Common myeloid progenitor, CD34-positive (primary cell): ENCODE measurements around the gene ITGA5.

Experiments used
- CTCF ChIA-PET: fragments of 350-600 bp; sonication (Branson Sonifier 250); formaldehyde crosslinking; loops from one replicate; lab custom pipeline; 2021; ENCODE audit warnings: antibody characterized with exemption; lab: Charles Lee
- POLR2A ChIA-PET: fragments of 350-600 bp; sonication (Branson Sonifier 250); formaldehyde crosslinking; loops from one replicate; lab custom pipeline; 2021; ENCODE audit warnings: antibody characterized with exemption; lab: Charles Lee
- DNase-seq, 3 donors: peaks; one replicate each; pipeline versions ENCODE4 v3.0.0 to v3.0.0-alpha.2; 2013
- H3K27ac ChIP-seq, 2 experiments: 1 replicate in 1 of 2; 2 replicates in 1 of 2; pipeline ENCODE4 v1.7.0; 2013; ENCODE audit warnings: inconsistent platforms in 2 of 2, low read length in 2 of 2, mild to moderate bottlenecking in 2 of 2, low read depth in 1 of 2, moderate library complexity in 1 of 2; ENCODE audit not compliant: severe bottlenecking in 2 of 2, insufficient read depth in 1 of 2, poor library complexity in 1 of 2
- H3K27me3 ChIP-seq, 5 experiments: replicated peaks in 2 of 5; 1 replicate in 3 of 5; 2 replicates in 2 of 5; pipeline versions ENCODE4 v1.6.1 to v1.7.0; 2013; ENCODE audit warnings: low read length in 4 of 5, mild to moderate bottlenecking in 2 of 5, moderate library complexity in 2 of 5, inconsistent platforms in 1 of 5; ENCODE audit not compliant: insufficient read depth in 5 of 5, control insufficient read depth in 4 of 5
- H3K36me3 ChIP-seq, 4 experiments: 1 replicate in 2 of 4; 2 replicates in 2 of 4; pipeline versions ENCODE4 v1.6.1 to v1.7.0; 2013; ENCODE audit warnings: low read length in 3 of 4, control low read depth in 1 of 4, mild to moderate bottlenecking in 1 of 4; ENCODE audit not compliant: control insufficient read depth in 4 of 4, insufficient read depth in 4 of 4
- H3K4me1 ChIP-seq, 4 experiments: 1 replicate in 3 of 4; 2 replicates in 1 of 4; pipeline versions ENCODE4 v1.6.1 to v1.7.1; 2013; ENCODE audit warnings: low read length in 3 of 4, mild to moderate bottlenecking in 3 of 4, control low read depth in 1 of 4, inconsistent platforms in 1 of 4, moderate library complexity in 1 of 4; ENCODE audit not compliant: control insufficient read depth in 4 of 4, insufficient read depth in 4 of 4; ENCODE audit errors: control extremely low read depth in 1 of 4
- H3K4me3 ChIP-seq, 7 experiments: 1 replicate in 4 of 7; 2 replicates in 3 of 7; pipeline versions ENCODE4 v1.5.1 to v1.7.0; 2013; ENCODE audit warnings: mild to moderate bottlenecking in 7 of 7, low read length in 6 of 7, moderate library complexity in 6 of 7, inconsistent platforms in 2 of 7, low read depth in 2 of 7, control low read depth in 1 of 7; ENCODE audit not compliant: insufficient read depth in 4 of 7, control insufficient read depth in 1 of 7; ENCODE audit errors: extremely low read depth in 1 of 7
- H3K9me3 ChIP-seq, 5 experiments: 1 replicate in 4 of 5; 2 replicates in 1 of 5; pipeline versions ENCODE4 v1.6.1 to v1.7.1; 2013; ENCODE audit warnings: low read length in 4 of 5, mild to moderate bottlenecking in 2 of 5, inconsistent platforms in 1 of 5, low read depth in 1 of 5, moderate library complexity in 1 of 5; ENCODE audit not compliant: control insufficient read depth in 4 of 5, insufficient read depth in 2 of 5; ENCODE audit errors: control extremely low read depth in 1 of 5
- WGBS: methylation state at CpG from one replicate; pipeline ENCODE4 v1.1.5; 2013; ENCODE audit not compliant: insufficient coverage; 5-methylcytosine and 5-hydroxymethylcytosine counted together

Gene ITGA5

GRCh38 chr12:54395545-54395944 is 23.5 kb downstream of the ITGA5 start:
- POLR2A ChIA-PET = interaction anchor here (1.0 kb wide), 1 partner anchor 42 kb away, joined by 3 read pairs; no protein-coding TSS in a partner anchor

DNA sequence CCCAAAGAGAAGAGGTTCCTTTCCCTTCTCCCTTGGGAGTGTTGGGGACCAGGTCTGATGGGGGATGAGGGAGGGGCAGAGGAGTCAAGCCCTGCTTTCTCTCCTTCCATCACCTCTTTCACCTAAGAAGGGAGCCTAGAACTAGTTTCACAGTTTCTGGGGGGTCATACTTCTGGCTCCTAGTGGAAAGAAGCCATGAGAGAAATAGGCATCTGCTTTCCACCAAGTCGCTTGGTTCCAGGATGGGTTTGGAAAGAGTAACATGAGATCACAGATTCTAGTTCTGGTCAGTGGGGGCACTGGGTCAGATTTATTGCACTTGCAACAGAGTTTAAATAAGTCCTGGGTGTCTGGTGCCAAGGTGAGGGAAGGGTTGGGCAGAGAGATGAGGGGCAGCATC is 24.1 kb downstream of the ITGA5 start:
- ChIA-PET POLR2A (no interaction called here), CTCF (interaction anchor here (0.9 to 12.3 kb wide), 8 partner anchors 10 to 144 kb away, joined by 3 to 630 read pairs (median 18); partner anchors contain the start of gene ITGA5)
- no peaks in the 10 kb centered on the region for H3K9me3 ChIP-seq
- no peak overlapping the region for H3K4me3 ChIP-seq
- no peak overlapping the region for H3K27ac ChIP-seq
- H3K36me3 ChIP-seq = peaks cover 4 to 59% (median 50%) of the 10 kb centered on the region in 4 experiments
- WGBS = 100% methylated on average over 1 of the region's 1 CpG
- DNase-seq = no peak
- H3K27me3 ChIP-seq = no peaks in the 10 kb centered on the region
- peaks cover 3 to 46% (median 38%) of the 10 kb centered on the region in 4 experiments for H3K4me1 ChIP-seq

More at GRCh38 chr12:54395545-54395944, 23.5 kb downstream of the ITGA5 start:
- Histone ChIP-seq H3K27me3 (no peaks in the 10 kb centered on the region), H3K4me3 (no peak overlapping the region), H3K36me3 (peaks cover 4 to 65% (median 56%) of the 10 kb centered on the region in 4 experiments), H3K9me3 (no peaks in the 10 kb centered on the region), H3K4me1 (peaks cover 3 to 40% (median 33%) of the 10 kb centered on the region in 4 experiments), H3K27ac (no peak overlapping the region)
- CTCF ChIA-PET = interaction anchor here (0.8 to 12.3 kb wide), 15 partner anchors 8 to 144 kb away, joined by 3 to 630 read pairs (median 5); partner anchors contain the start of genes ITGA5 and ZNF385A
- no peak for DNase-seq

GRCh38 chr12:54394281-54394719 is 24.8 kb downstream of the ITGA5 start:
- ChIA-PET POLR2A (no interaction called here), CTCF (interaction anchor here (1.0 to 4.8 kb wide), 9 partner anchors 9 to 100 kb away, joined by 3 to 65 read pairs (median 6); partner anchors contain the start of gene ZNF385A)
- Histone ChIP-seq H3K4me1 (peaks cover 3 to 53% (median 44%) of the 10 kb centered on the region in 4 experiments), H3K9me3 (no peaks in the 10 kb centered on the region), H3K36me3 (peaks cover 4 to 52% (median 45%) of the 10 kb centered on the region in 4 experiments), H3K27me3 (no peaks in the 10 kb centered on the region), H3K4me3 (no peak overlapping the region), H3K27ac (no peak overlapping the region)
- peak; percentile 46 to 61 (median 57) for DNase-seq
- 26% methylated on average over 4 of the region's 4 CpGs for WGBS

- no peaks in the 10 kb centered on the region for H3K27me3 ChIP-seq
- H3K9me3 ChIP-seq = no peaks in the 10 kb centered on the region
- peaks cover 3 to 58% (median 47%) of the 10 kb centered on the region in 4 experiments for H3K4me1 ChIP-seq
- 45% methylated on average over 2 of the region's 3 CpGs for WGBS
- POLR2A ChIA-PET = no interaction called here
- no peak overlapping the region for H3K4me3 ChIP-seq
- peak in 1 of 3 donors; percentile 36 for DNase-seq
- H3K36me3 ChIP-seq = peaks cover 4 to 47% (median 40%) of the 10 kb centered on the region in 4 experiments
- CTCF ChIA-PET = interaction anchor here (1.0 to 4.8 kb wide), 18 partner anchors 9 to 173 kb away, joined by 3 to 65 read pairs (median 6); partner anchors contain the start of gene ZNF385A
- H3K27ac ChIP-seq = peak overlapping the region in 1 of 2 experiments; percentile 18
These were observed 25.3 kb downstream of the ITGA5 start for GRCh38 chr12:54393743-54394142.

GRCh38 chr12:54393207-54393609 is 25.9 kb downstream of the ITGA5 start:
- peaks cover 3 to 64% (median 48%) of the 10 kb centered on the region in 4 experiments for H3K4me1 ChIP-seq
- peaks cover 3 to 41% (median 35%) of the 10 kb centered on the region in 4 experiments for H3K36me3 ChIP-seq
- ChIA-PET POLR2A (no interaction called here), CTCF (interaction anchor here (1.0 to 4.8 kb wide), 19 partner anchors 8 to 173 kb away, joined by 3 to 65 read pairs (median 6); partner anchors contain the start of gene ZNF385A)
- WGBS = 60% methylated on average over 4 of the region's 6 CpGs
- H3K27me3 ChIP-seq = no peaks in the 10 kb centered on the region
- no peaks in the 10 kb centered on the region for H3K9me3 ChIP-seq
- H3K4me3 ChIP-seq = no peak overlapping the region
- peak overlapping the region in 1 of 2 experiments; percentile 18 for H3K27ac ChIP-seq
- no peak for DNase-seq

- no peaks in the 10 kb centered on the region for H3K9me3 ChIP-seq
- DNase-seq = no peak
- POLR2A ChIA-PET = no interaction called here
- WGBS = 84% methylated on average over 8 of the region's 8 CpGs
- peaks cover 3 to 69% (median 50%) of the 10 kb centered on the region in 4 experiments for H3K4me1 ChIP-seq
- no peak overlapping the region for H3K4me3 ChIP-seq
- no peaks in the 10 kb centered on the region for H3K27me3 ChIP-seq
- H3K27ac ChIP-seq = no peak overlapping the region
- peaks cover 0 to 36% (median 29%) of the 10 kb centered on the region in 4 experiments for H3K36me3 ChIP-seq
- CTCF ChIA-PET = interaction anchor here (0.8 to 4.8 kb wide), 21 partner anchors 8 to 172 kb away, joined by 3 to 65 read pairs (median 6); partner anchors contain the start of gene ZNF385A
These were observed 26.4 kb downstream of the ITGA5 start for GRCh38 chr12:54392485-54393206.
